ENCODE measurements around the gene MVP. TPM values are rescaled to one million over a fixed set of nuclear protein-coding genes. Genes with fewer than 3 reads are reported as not detected.

The MVP gene
- total RNA-seq, 1 donor from 2014 or later, result 150 TPM

DNA sequence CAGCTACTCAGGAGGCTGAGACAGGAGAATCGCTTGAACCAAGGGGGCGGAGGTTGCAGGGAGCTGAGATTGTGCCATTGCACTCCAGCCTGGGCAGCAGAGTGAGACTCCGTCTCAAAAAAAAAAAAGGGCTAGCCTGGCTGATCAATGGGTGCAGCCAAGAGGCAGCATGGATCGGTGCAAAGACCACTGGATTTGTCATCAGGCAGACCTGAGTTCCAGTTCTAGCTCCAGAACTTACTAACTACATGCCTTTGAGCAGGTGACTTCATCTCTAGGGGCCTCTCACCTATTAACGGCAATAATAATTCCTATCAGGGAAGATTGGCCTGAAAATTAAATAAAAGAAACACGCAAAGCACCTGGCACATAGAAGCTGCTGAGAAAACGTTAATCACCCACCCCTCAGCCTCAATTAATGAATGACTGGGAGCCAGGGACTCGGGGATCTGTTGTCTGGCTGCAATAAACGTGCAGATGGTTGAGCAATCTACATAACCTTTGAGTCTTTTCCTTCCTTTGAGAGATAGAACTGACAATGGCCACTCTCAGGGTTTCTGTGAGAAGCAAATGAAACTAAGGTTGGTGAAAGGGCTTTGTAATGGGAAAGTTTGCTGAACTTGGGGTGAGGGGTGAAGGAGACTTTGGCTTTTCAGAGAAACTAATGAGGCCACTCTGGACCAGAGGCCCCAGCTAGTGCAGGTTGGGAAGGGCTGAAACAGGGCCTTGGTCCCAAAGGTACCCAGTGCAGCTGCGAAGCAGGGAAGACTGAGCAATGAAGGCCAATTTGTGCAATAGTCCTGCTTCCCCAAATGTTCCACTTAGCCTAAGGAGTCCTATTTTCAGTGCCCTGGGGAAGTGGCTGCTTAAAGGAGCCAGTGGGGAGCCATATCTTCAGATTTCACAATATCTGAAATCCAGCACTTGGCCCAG, 71.5 kb downstream of the MVP start:
- H3K36me3 Mint-ChIP-seq (ENCODE audit: unreplicated experiment), result no peaks in the 10 kb centered on the region
- H3K4me1 Mint-ChIP-seq (ENCODE audit: unreplicated experiment), result no peaks in the 10 kb centered on the region
- TF ChIP-seq, protein P1, sequence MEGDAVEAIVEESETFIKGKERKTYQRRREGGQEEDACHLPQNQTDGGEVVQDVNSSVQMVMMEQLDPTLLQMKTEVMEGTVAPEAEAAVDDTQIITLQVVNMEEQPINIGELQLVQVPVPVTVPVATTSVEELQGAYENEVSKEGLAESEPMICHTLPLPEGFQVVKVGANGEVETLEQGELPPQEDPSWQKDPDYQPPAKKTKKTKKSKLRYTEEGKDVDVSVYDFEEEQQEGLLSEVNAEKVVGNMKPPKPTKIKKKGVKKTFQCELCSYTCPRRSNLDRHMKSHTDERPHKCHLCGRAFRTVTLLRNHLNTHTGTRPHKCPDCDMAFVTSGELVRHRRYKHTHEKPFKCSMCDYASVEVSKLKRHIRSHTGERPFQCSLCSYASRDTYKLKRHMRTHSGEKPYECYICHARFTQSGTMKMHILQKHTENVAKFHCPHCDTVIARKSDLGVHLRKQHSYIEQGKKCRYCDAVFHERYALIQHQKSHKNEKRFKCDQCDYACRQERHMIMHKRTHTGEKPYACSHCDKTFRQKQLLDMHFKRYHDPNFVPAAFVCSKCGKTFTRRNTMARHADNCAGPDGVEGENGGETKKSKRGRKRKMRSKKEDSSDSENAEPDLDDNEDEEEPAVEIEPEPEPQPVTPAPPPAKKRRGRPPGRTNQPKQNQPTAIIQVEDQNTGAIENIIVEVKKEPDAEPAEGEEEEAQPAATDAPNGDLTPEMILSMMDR (IDR thresholded peaks at IDR 0.05), result no peak
- no peak overlapping the region for H3K27ac Mint-ChIP-seq (ENCODE audit: unreplicated experiment)
- no peaks in the 10 kb centered on the region for H3K9me3 Mint-ChIP-seq (ENCODE audit: unreplicated experiment)
- DNase-seq (ENCODE audit: extremely low spot score, unreplicated experiment), result no peak
- no peaks in the 10 kb centered on the region for H3K27me3 Mint-ChIP-seq (ENCODE audit: unreplicated experiment)
- no peak overlapping the region for H3K4me3 Mint-ChIP-seq (ENCODE audit: unreplicated experiment)

DNA sequence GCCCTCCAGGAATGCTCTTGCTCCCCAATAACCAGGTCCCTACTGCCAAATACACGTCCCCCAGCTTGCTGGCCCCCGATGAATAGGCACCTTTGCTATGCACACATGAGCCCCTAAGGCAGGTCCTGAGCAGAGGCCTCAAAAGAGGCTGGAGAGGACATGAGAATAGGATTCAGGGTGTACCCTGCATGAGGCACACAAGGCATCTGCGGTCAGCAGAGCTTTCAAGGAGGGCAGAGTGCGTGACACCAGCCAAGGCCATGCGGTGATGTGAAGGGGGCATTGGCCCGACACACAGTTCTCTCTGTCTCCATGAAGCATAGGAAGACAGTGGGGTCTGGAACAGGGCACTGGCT, 72.2 kb downstream of the MVP start:
- TF ChIP-seq, protein P1 (IDR thresholded peaks at IDR 0.05), result no peak
- no peak overlapping the region for H3K4me3 Mint-ChIP-seq (ENCODE audit: unreplicated experiment)
- H3K36me3 Mint-ChIP-seq (ENCODE audit: unreplicated experiment), result no peaks in the 10 kb centered on the region
- peaks cover 3% of the 10 kb centered on the region for H3K27me3 Mint-ChIP-seq (ENCODE audit: unreplicated experiment)
- no peaks in the 10 kb centered on the region for H3K4me1 Mint-ChIP-seq (ENCODE audit: unreplicated experiment)
- H3K9me3 Mint-ChIP-seq (ENCODE audit: unreplicated experiment), result no peaks in the 10 kb centered on the region
- no peak for DNase-seq (ENCODE audit: extremely low spot score, unreplicated experiment)
- no peak overlapping the region for H3K27ac Mint-ChIP-seq (ENCODE audit: unreplicated experiment)

DNA sequence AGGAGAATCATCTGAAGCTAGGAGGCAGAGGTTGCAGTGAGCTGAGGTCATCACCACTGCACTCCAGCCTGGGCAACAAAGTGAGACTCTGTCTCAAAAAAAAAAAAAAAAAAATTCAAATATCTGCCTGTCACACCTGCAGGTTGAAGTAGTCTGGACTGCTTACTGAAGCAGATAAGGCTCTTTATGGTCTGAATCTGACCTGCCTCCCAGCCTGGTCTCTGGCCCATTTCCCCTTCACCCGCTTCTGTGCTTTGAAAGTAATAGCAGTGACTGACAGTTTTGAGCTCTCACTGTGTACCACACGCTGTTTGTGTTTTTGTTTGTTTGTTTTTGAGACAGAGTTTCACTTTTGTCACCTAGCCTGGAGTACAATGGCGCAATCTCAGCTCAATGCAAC, 73.3 kb downstream of the MVP start:
- peaks cover 13% of the 10 kb centered on the region for H3K27me3 Mint-ChIP-seq (ENCODE audit: unreplicated experiment)
- TF ChIP-seq, protein P1 (IDR thresholded peaks at IDR 0.05), result no peak
- no peak overlapping the region for H3K4me3 Mint-ChIP-seq (ENCODE audit: unreplicated experiment)
- H3K36me3 Mint-ChIP-seq (ENCODE audit: unreplicated experiment), result no peaks in the 10 kb centered on the region
- H3K4me1 Mint-ChIP-seq (ENCODE audit: unreplicated experiment), result peaks cover 2% of the 10 kb centered on the region
- no peak for DNase-seq (ENCODE audit: extremely low spot score, unreplicated experiment)
- no peak overlapping the region for H3K27ac Mint-ChIP-seq (ENCODE audit: unreplicated experiment)
- no peaks in the 10 kb centered on the region for H3K9me3 Mint-ChIP-seq (ENCODE audit: unreplicated experiment)

DNA sequence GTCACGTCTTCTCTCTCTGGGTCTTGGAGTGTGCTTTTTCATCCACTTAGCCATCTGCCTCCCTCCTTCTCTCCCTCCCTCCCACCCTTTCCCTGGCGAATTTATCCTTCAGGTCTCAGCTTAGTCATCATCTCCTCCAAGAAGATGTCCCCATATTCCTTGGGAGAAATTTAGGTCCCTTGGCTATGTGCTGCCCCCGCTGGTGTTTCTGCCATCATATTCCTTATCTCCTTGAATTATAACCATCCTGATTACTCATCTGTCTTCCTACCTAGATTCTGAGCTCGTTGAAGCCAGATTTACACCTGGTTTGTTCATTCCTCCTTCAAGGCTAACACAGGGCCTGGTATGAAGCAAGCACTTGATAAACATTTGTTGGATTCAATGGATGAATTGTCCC, 74.1 kb downstream of the MVP start:
- Mint-ChIP-seq H3K36me3 (ENCODE audit: unreplicated experiment) (no peaks in the 10 kb centered on the region), H3K27ac (ENCODE audit: unreplicated experiment) (no peak overlapping the region), H3K4me3 (ENCODE audit: unreplicated experiment) (no peak overlapping the region), H3K4me1 (ENCODE audit: unreplicated experiment) (peaks cover 7% of the 10 kb centered on the region), H3K27me3 (ENCODE audit: unreplicated experiment) (peaks cover 19% of the 10 kb centered on the region), H3K9me3 (ENCODE audit: unreplicated experiment) (no peaks in the 10 kb centered on the region)
- DNase-seq (ENCODE audit: extremely low spot score, unreplicated experiment), result no peak
- TF ChIP-seq, protein P1 (IDR thresholded peaks at IDR 0.05), result no peak

DNA sequence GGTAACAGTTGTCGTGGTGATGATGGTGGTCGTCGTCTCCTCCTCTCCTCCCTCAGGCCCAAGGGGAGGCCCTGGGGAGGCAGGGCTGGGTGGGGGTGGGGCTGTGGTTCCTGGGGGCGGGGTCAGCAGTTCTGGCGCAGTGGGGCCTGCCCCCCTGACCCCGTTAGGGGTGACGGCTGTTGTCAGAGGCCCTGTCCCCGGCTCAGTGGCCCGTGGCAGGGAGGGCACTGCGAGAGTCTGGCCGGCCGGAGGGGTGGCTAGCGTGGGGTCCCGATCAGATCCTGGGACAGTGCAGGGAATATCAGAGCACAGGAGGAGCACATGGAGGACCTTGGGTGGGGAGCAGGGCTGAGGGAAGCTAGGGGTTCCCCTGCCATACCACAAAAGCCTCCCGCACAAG, 76.6 kb downstream of the MVP start:
- peaks cover 19% of the 10 kb centered on the region for H3K27me3 Mint-ChIP-seq (ENCODE audit: unreplicated experiment)
- no peaks in the 10 kb centered on the region for H3K9me3 Mint-ChIP-seq (ENCODE audit: unreplicated experiment)
- DNase-seq (ENCODE audit: extremely low spot score, unreplicated experiment), result no peak
- peaks cover 17% of the 10 kb centered on the region for H3K4me1 Mint-ChIP-seq (ENCODE audit: unreplicated experiment)
- no peak overlapping the region for H3K4me3 Mint-ChIP-seq (ENCODE audit: unreplicated experiment)
- TF ChIP-seq, protein P1 (IDR thresholded peaks at IDR 0.05), result no peak
- no peaks in the 10 kb centered on the region for H3K36me3 Mint-ChIP-seq (ENCODE audit: unreplicated experiment)
- no peak overlapping the region for H3K27ac Mint-ChIP-seq (ENCODE audit: unreplicated experiment)

Measured in osteocyte (in vitro differentiated cells).